GM04503 (cell line): ENCODE data around the gene LCMT1.
A peak's percentile ranks its signal among the peaks of the same experiment; 100 is the strongest.
"Not testable (repeated sequence)": the region's sequence is repeated elsewhere in the genome, so short reads cannot be mapped to it uniquely, and the experiment has no call there.

ENCODE experiments used
- DNase-seq: peaks from one replicate; pipeline ENCODE4 v3.0.0-alpha.2; 2012; ENCODE audit warnings: low read depth

The LCMT1 gene

DNA sequence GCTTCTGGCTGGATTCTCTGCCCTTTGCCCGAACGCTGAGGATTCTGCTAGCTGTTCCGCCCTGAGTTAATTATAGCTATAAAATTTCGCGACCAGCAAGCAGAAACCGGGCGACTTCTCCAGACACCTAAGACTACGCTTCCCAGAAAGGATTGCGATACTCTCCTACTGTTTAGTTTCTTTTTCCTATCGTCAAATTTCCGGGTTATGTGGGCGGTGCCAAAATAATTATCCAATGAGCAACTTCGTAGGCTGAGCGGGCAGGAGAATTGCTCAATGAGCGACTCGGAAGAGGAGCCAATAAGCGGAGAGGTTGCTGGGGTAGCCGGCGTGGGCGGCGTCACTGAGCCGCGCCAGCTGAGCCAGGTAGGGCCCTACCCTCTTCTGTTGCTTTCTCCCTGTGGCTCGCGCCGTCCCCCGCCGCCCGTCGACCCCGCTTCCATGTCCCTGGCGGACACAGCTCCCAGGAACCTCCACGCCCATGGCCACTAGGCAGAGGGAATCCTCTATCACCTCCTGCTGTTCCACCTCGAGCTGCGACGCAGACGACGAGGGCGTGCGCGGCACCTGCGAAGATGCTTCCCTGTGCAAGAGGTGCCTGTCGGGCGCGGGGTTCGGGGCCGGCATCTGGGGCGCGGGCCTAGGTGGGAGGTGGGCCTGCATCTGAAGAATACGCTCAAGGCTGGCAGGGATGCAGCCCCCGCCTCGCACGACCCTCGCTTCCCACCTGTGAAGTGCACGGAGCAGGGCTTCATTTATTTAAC, at the start of gene LCMT1:
Gene LCMT1 (plus strand): TSS at position 340 of the 764 bp plus-strand sequence. CDS start 142 bp downstream, at position 482.
- DNase-seq = peak; percentile 96

DNA sequence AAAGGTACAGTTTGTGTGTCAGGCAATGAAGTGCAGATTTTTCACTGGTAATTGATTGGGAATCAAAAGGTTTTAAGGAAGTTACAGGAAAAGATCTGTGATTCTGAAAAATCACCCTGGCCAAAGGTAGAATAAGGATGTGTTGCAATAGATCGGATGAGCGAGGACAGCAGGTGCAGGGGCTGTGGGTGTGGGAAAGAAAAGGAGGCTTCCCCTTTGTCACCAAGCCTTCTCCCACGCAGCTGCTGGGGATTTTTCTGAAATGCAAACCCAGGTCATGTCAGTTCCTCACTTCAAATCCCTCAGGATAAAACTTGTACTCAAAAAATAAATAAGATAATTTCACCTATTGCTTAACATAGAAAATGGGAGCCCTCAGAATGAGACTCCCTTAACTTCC, 48.4 kb upstream of the LCMT1 start:
- DNase-seq = no peak

DNA sequence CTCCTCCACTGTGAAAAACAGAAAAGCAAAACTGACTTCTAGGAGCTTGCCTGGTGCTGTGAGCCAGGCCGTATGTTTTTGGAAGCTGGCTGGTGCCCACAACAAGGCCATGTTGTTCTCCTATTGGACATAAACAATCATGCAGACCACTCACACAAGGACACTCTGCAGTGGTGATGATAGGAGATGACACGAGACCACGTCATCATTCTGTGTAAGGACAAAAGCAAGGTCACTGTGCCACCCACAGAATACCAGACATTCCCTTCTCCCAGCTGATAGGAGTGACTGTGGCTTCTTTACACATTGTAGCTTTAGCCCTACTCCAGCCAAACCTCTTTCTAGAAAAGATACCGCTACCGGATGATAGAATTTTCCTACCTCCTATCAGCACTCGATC, 47.7 kb upstream of the LCMT1 start:
- no peak for DNase-seq

DNA sequence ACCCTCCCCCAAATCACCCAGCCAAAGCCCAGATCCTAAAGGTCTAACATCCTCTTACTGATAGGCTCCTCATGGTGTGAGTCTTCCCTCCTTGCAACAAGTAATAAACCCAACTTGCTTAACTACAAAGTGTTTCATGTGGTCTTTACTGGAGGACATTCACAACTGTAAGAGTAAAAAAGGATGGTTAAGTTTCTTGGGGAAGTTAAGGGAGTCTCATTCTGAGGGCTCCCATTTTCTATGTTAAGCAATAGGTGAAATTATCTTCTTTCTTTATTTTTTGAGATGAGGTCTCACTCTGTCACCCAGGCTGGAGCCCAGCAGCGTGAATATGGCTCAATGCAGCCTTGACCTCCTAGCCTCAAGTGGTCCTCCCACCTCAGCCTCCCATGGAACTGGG, 47.3 kb upstream of the LCMT1 start:
- DNase-seq = not testable (repeated sequence)

DNA sequence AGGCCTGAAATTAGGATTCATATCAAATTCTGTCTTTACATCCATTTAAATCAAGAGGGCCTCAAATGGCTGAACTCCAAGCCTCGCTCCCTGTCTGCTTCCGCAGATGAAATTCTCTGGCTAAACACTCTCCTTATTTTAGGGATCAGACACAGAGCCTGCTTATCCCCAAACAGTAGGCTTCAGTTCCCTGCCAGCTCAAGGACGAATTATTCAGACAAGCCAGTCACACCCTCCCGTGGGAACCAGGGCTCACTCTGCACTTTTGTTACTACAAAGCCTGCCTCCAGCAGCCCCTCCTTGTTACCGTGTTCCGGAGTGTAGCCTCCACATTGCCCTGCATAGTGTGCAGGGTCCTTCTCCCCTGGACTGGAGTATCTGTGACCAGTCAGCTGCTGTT, 46.6 kb upstream of the LCMT1 start:
- DNase-seq = no peak

DNA sequence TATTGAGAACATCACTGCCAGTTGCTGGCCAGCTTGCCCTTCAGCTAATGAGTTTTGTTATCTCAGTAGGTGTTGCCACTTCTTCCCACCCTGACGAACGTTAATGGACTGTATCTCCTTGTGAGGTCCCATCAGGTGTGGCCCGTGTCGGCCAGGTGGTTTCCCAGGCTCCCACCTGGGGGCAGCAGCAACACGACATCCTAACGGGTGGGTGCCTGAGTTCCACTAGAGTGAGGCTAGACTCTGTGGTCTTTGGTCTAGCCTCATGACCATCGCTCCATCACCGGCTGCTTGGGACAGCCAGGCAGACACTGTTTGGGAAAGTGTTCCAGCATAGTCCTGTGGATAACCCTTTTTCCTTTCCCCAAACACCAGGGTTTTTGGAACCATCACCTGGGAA, 45.6 kb upstream of the LCMT1 start:
- no peak for DNase-seq

DNA sequence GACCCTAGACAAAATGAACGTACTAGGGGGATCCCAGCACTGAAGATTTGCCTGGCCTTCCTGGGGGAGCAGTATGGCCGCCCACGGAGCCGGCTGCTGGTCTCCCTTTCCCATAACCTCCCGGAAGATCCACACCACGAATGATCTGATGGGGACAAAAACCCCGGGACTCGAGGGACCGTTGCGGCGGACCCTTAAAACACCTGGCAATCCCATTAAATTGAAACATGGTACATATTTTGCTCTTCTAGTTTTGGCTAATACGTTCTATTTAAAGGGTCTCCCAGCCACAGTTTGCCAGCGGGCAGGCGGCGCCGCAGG, 45.2 kb upstream of the LCMT1 start:
- DNase-seq = no peak

DNA sequence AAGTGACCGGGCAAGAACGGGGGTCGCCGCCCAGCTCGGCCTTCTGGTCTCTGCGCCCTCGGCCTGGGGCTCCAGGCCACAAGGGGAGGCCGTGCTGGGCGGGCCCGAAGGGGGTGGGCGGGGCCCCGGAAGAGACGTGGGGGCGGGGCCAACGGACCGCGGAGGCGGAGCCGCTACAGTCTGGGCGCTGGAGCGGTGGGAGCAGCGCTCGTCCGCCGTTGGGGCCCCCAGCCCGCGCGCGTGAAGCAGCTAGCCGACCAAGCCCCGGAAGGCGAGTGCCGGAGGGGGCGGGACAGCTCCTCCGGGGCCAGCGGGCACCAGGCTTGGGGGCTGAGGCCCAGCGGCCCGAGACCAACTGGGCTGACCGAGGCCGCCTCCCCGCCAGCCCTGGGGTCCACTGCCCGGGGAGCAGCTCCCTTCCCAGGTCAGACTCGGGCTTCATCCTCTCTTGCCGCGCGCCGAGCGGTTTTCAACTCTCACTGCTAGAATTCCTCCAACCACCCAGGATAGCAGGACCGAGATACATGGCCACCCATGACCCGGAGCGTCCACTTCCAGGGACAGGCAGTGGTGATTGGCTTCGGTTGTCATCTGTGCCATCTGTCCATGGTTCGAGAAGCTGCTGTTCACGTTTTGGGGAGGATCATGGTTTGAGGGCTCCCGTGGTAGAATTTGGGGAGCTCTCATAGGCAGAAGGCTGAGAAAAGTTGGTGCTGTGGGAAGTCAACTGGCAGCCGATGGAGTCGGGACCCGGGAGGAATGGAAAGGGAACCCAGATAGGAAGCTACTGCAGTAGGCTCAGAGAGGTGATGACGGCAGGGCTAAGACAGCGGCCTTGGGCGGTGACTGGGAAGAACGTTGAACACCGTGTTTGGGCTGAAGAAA, 44.6 kb upstream of the LCMT1 start:
- no peak for DNase-seq

DNA sequence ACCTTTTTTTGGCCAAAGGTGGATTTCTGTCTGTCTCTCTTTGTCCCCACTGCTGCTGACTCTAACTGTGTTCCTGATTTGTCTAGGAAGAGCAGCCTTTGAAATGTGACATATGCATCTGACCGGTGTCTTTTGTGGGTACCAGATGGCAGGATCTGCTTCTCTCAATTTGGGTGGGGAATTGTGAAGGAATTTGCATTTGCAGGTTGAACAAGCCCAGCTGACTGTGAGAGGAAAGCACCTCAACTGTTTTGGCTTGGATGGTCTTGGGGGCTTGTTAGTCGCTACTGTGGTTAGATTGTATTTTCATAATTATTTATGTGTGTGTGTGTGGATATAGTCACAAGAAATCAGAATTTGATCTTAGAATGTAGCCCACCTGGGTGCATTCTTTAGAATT, 37.7 kb upstream of the LCMT1 start:
- DNase-seq = no peak

DNA sequence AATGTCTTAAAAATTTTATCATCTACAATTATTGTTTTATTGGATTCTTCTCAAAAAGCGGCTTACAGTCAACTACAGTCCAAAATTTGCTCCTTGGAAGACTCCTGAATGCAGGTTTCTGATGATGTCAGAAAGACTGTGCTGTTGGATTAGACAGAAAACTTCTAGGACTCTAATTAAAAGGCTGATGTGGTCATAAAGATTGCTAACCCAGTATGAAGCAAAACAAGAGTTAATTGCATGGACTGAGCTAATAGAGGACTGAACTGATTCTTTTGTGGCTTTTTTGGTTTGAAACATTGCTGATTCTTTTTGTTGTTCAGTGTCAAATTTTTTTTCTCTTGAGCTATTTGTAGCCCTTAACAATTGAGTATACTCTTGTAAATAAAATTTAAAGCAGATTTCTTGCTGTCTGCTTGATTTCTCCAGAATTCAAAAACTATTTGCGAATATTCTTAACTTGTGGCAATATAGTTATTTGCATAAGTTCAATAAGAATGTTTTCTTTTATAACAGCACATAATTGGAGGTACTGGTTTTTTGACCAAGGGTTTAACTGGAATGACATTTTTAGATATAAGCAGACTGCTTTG, 33.1 kb upstream of the LCMT1 start:
- DNase-seq = no peak

DNA sequence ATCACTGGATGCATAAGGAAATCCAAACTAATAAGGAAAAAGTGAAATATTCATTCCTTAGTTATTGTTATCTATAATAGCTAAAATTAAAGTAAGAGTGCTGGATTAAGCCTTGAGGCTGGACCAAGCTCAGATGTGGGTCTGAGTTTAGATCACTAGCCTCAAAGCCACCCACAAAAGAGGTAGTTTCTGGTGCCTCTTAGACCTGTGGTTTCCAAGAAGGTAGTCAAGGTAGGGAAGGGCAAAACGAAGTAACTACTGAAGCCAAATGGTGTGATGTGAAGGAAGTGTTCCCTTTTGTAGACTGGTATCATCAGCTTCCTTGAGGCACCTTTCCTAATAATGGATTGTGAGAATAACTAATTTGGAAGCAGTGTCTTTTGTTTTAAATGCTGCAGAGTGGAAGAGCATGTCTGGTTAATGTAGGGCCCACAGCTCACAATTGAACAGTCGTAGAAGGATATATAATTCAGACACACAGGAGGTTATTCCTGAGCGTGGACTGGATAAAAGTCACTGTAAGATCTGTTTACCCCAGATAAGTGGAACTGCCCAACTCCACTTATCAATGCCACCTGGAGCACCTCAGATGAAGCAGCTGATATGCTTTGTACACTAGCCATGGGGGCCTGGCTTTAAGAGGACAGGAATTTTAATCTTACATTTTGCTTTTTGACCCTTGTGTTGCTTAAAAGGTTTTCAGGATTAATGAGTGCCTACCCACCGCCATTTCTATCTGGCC, 31.7 kb upstream of the LCMT1 start:
- DNase-seq = no peak

DNA sequence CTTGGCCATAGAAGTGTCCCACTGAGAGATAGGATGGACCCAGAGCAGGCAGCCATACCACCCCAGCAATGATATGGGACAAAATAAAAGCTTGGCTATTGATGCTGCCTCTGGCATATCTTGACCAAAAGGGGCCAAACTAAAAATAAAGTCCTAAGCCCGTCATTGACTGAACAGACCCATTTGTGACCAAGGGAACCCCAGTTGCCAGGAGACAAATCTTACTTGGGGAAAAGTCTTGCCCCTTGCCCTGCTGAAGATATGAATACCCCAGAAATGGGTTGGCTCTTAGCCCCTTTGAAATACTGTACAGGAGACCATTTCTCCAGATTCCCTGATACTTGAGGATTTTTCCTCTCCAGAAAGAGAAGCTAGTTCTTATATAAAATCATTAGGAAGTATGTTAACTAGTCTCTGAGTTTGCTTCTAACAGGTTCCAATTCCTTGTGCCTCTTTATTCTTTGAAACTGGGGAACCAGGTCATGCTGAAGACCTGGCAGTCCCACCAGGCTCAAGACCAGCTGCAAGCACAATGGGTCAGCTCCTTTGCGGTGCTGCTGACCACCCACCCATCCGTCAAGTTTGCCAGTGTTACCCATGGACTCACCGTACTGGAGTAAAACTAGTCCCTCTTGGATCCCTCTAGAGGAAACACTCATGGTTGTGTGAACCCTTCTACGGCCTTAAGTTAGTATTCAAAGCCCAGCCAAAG, 31.0 kb upstream of the LCMT1 start:
- no peak for DNase-seq

DNA sequence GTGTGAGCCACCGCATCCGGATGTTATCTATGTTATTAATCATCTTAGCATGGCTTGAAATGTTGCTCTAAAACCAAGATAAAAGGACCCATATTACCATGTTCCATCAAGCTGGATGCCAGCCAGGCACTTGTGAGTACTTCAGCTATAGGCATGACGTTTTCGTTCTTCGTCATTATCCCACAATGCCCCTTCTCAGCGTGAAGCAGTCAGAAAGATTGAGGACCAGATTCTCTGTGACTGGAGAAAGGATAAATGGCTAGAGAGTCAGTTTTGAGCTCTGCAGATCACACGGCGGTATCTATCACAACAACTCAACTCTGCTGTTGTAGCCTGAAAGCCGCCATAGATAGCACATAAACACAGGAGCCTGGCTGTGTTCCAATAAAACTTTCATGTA, 29.8 kb upstream of the LCMT1 start:
- DNase-seq = no peak

DNA sequence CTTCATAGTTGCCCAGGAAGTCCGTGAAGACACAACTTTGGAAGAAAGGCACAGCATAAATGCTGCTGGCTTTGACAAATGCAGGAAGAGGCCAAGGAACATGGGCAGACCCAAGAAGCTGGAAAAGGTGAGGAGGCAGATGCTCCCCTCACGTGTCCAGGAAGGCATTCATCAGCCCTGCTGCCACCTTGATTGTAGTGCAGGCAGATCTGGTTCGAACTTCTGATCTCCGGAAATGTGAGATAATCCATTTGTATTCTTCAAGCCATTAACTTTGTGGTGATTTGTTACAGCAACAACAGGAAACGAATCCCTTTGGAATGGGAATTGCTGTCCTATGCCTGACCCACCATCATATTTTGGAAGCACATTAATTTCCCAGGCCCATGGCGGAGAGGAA, 28.5 kb upstream of the LCMT1 start:
- no peak for DNase-seq

DNA sequence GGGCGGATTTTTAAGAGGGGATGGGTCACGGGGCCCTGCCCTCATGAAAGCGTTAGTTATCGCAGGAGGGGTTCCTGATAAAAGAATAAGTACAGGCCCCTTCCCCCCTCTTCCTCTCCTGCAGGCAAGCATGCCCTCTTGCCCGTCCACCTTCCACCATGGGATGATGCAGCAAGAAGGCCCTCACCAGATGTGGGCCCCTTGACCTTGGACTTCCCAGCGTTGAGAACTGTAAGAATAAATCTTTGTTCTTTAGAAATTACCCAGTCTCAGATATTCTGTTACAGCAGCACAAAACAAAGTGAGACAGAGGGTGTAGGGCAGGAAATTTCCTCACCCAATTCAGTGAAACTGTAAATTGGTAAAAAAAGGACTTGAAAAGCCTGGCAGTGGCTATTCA, 27.8 kb upstream of the LCMT1 start:
- DNase-seq = no peak

DNA sequence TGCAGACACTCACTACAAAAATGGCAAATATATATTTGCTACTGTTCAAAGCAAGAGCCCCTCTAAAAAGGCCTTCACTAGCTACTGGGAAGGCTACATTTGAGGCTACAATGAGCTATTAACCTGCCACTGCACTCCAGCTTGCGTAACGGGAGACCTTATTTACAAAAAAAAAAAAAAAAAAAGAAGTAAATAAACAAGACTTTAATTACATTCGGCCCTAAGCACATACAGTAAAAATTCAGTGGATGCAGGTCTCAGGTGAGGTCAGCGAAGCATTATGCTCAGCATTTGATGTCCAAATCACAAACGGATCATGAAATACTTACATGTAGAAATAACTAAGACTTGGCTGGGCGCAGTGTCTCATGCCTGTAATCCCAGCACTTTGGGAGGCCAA, 26.7 kb upstream of the LCMT1 start:
- no peak for DNase-seq

DNA sequence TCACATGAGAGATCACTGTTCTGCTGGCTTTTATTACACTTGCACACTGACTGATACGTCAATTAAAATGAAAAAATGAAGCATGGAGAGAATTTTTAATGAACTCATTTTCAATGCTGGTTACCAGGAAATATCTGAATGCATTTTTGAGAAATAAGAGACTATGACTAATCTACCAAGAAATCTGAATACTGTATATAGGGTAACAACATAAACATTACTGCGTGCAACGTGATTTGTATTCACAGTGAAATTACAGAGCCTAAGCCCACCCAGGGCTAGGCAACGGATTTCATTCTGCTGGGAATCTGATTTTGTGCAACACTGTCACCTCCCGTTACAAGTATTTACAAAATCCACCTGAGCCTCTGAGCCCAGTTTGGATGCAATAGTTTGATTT, 23.8 kb upstream of the LCMT1 start:
- DNase-seq = no peak

DNA sequence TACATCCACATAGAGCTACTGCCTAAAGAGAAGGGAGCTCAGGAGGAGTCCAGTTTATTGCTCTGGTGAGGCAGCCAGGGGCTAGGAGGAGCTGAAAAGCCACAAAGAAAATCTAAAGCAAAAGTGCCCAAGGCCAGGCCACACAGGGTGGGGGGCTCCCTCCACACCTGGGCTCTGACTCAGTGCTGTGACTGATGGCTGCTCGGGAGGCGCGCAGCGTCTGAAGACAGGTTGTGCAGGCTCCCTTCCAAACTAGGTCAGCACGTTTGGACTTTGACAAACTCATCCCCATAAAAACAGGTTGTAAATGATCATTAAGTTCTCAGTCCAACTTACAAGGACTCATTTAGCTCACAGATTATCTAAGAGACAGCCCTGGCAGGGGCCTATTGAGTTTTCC, 22.2 kb upstream of the LCMT1 start:
- DNase-seq = no peak

DNA sequence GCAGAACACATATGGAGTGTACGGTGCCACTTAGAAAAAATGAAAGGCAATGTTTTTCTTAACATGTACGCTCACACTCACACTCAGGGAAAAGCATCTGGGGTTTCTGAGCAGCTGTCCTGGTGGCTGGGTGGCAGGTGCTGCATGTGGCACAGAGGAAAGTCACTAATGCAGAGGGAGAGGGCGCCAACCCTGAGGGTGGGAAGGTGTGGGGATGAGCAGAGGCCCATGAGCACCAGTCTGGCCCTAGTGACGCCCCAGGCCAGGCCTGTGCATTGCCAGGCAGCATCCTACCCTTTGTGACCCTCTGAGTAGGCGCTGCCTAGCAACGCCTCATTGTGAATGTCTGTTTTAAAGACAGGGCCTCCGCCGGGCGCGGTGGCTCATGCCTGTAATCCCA, 19.1 kb upstream of the LCMT1 start:
- no peak for DNase-seq

DNA sequence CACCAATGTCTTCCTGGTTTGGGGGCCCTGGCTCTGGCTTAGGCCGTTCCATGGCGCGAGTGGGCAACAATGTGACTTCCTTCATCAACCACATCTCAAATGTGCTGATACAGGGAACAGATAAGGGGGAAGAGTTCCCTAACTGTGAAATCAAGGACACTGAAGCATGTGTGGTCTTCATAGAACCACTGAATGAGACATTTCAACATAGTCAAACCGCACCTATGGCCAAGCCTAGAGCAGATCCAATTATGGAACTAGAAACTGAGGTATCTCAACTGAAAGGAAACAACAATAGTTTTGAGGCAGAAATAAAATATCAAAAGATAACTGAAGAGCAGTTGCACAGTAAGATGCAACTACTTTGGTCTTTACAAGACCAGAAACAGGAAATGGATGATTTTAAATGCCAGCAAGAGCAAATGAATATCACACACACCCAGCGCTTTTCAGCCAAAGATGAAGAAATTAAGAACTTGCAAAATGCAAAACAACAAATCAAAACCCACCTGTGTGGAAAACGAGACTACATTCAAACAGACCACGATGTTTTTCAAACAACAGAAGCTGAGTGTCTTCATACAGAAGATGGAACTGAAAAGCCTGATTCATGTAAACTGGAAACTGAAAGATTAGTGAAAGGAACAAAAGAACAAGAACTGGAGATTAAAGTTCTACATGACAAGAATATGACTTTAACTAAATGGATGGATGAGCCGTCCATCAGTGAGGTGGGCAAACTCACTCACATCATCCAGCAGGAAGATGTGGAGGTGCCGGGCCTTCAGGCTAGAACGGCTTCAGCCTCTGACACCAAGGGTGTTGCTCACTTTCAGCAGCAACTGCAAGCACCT, 18.1 kb upstream of the LCMT1 start:
- no peak for DNase-seq

DNA sequence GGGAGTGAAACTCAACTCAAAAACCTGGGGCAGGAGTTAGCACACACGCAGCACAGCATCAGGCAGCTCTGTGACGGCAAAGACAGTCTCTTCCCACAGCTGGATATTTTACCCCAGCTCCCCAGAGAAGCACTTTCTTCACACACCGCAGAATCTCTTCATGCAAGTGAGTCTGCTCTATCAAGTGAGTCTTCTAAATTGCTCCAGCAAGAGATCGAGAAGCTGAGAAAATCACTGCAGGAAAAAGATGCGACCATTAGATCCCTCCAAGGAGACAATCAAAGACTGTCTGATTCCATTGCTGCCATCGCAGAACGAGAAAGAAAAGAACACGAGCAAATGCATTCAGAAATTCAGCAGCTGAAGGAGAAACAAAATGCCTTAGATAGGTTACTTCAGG, 16.9 kb upstream of the LCMT1 start:
- no peak for DNase-seq
